ENCODE measurements around the gene OAS2. TPM values are rescaled to one million over a fixed set of nuclear protein-coding genes. Genes with fewer than 3 reads are reported as not detected.

Gene OAS2
- total and polyA plus RNA-seq, 9 of the 15 experiments (the other 6 are each of a cell fraction or from before 2014, with no cell fraction given), result 0.13 to 0.85 TPM; not detected in 7

- CTCF ChIA-PET (ENCODE audit: low intra/inter-chr PET ratio), result no interaction called here
- no peak for FAIRE-seq
- H3K27me3 ChIP-seq (ENCODE audit: control insufficient read depth in 2 of 2, insufficient read depth in 2 of 2, low read length in 2 of 2), result peaks cover 0 to 15% of the 10 kb centered on the region in 2 experiments; a peak in 2 of 5 replicates
- H4K20me1 ChIP-seq (replicated peaks; ENCODE audit: control insufficient read depth, insufficient read depth, low read length), result peaks cover 4% of the 10 kb centered on the region; the same call in 1 of the 2 replicates
- H3K4me1 ChIP-seq (replicated peaks in 1 of 2; ENCODE audit: control insufficient read depth in 2 of 2, insufficient read depth in 2 of 2, low read length in 2 of 2), result no peaks in the 10 kb centered on the region
- no peaks in the 10 kb centered on the region for H3K36me3 ChIP-seq (ENCODE audit: control insufficient read depth, insufficient read depth, low read length)
- H3K27ac ChIP-seq (ENCODE audit: extremely low read depth, low read depth, low read length), result no peak overlapping the region
- H2AFZ ChIP-seq (ENCODE audit: low read depth, low read length), result no peak overlapping the region
- BruUV-seq (replicated peaks), result no TSS peak
- intact Hi-C loops (cut with micrococcal nuclease) (no loop called here), in situ Hi-C loops (cut with MboI) (no loop called here)
- ATAC-seq, result no peak
- no peak for DNase-seq (ENCODE audit: extremely low read depth in 1 of 4, low spot score in 3 of 4)
- no peaks in the 10 kb centered on the region for H3K9me3 ChIP-seq (replicated peaks; ENCODE audit: control insufficient read depth, insufficient read depth, low read depth, low read length)
- 13% methylated on average over 7 of the region's 7 CpGs for WGBS (ENCODE audit: insufficient coverage, low coverage, missing lambda C conversion rate)
- H3K79me2 ChIP-seq (ENCODE audit: control insufficient read depth, insufficient read depth, low read length), result no peaks in the 10 kb centered on the region
- POLR2A ChIA-PET, result interaction anchor here (0.8 to 1.1 kb wide), 3 partner anchors 11 to 190 kb away, joined by 3 to 4 read pairs (median 3); partner anchors contain the start of gene OAS3
- no peak overlapping the region for H3K9ac ChIP-seq (ENCODE audit: insufficient read depth in 1 of 2, low read depth in 2 of 2, low read length in 2 of 2)
- no peak overlapping the region for H3K4me2 ChIP-seq (ENCODE audit: insufficient read depth, low read length)
- H3K9me1 ChIP-seq (ENCODE audit: control insufficient read depth, insufficient read depth, low read length), result no peaks in the 10 kb centered on the region
- H3K4me3 ChIP-seq, result no peak overlapping the region
- TF ChIP-seq NCOA1 (IDR thresholded peaks at IDR 0.05; ENCODE audit: low read depth), result no peak
- no peak for TF ChIP-seq TCFL5 (CRISPR knock-in tag; conservative IDR thresholded peaks at IDR 0.05)
- no peak for TF ChIP-seq ZNF696 (CRISPR knock-in tag; conservative IDR thresholded peaks at IDR 0.05)
- no peak for TF ChIP-seq CBX5 (IDR thresholded peaks at IDR 0.05; ENCODE audit: borderline replicate concordance, low read depth)
- TF ChIP-seq HSF4 (CRISPR knock-in tag; IDR thresholded peaks at IDR 0.05; ENCODE audit: borderline replicate concordance), result no peak
- no peak for TF ChIP-seq GTF2A2 (tag; IDR thresholded peaks at IDR 0.05)
- no peak for TF ChIP-seq ELF2 (CRISPR knock-in tag; IDR thresholded peaks at IDR 0.05)
- TF ChIP-seq PTRF (tag; IDR thresholded peaks at IDR 0.05), result no peak
- TF ChIP-seq POLR2B (IDR thresholded peaks at IDR 0.05; ENCODE audit: low read depth, partially characterized antibody), result no peak
- TF ChIP-seq ZBTB40 (IDR thresholded peaks at IDR 0.05), result no peak
- TF ChIP-seq ZBTB40 (CRISPR knock-in tag; IDR thresholded peaks at IDR 0.05), result no peak
- TF ChIP-seq CTBP1 (IDR thresholded peaks at IDR 0.05; ENCODE audit: borderline replicate concordance), result no peak
- no peak for TF ChIP-seq ETS2 (tag; IDR thresholded peaks at IDR 0.05; ENCODE audit: borderline replicate concordance, poor library complexity, severe bottlenecking)
Measured at GRCh38 chr12:112948806-112949205, 29.5 kb upstream of the OAS2 start.
